C4-2B (cell line): Measurements from ENCODE around the gene PKD1L1.

Experiments
- CTCF ChIP-seq: fragments of 450-650 bp; conservative IDR thresholded peaks from 2 replicates; pipeline ENCODE4 v1.5.1; 2017; ENCODE audit warnings: mild to moderate bottlenecking
- ZFX ChIP-seq: fragments of 450-650 bp; IDR thresholded peaks from 2 replicates; pipeline ENCODE4 v1.6.1; 2017

DNA sequence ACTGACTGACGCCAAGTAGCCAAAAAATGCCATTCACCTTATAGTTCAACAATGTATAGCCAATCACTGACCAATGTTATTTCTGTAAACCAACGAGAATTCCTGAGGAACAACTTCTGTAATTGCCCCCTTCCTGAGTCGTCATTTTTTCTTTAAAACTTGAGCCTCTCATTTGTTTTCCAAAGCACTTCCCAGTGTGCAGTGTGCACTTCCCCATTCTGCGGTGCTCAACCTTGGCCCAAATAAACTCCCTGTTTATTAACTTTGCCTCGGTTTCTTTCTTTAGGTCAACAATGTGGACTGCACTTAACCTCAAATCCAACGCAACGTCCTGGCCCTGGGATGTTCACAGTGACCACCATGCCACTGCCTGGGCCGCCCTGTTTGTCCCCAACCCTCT is 15.1 kb downstream of the PKD1L1 start:
- TF ChIP-seq ZFX (no peak), CTCF (no peak)
